Urinary bladder (tissue), 4 donors: ENCODE data around the gene DBP. TPM values are rescaled to one million over a fixed set of nuclear protein-coding genes. Genes with fewer than 3 reads are reported as not detected.
"Not testable (repeated sequence)": the region's sequence is repeated elsewhere in the genome, so short reads cannot be mapped to it uniquely, and the experiment has no call there.

Experiments
- DNase-seq: peaks from one replicate; pipeline ENCODE4 v3.0.0-alpha.2; 2015; ENCODE audit errors: extremely low spot score
- H3K27ac ChIP-seq: one replicate; pipeline ENCODE4 v1.5.1; 2013; ENCODE audit warnings: low read depth, mild to moderate bottlenecking, moderate library complexity
- H3K36me3 ChIP-seq: one replicate; pipeline ENCODE4 v1.6.1; 2013; ENCODE audit warnings: mild to moderate bottlenecking, moderate library complexity; ENCODE audit not compliant: insufficient read depth
- H3K4me1 ChIP-seq: one replicate; pipeline ENCODE4 v1.6.1; 2013; ENCODE audit warnings: mild to moderate bottlenecking, moderate library complexity; ENCODE audit not compliant: insufficient read depth
- H3K4me3 ChIP-seq: one replicate; pipeline ENCODE4 v1.5.1; 2013; ENCODE audit warnings: low read depth, low read length
- WGBS: extraction: QIAGEN DNeasy Blood & Tissue Kit; methylation state at CpG from one replicate; pipeline ENCODE4 v1.1.7; 2013; 5-methylcytosine and 5-hydroxymethylcytosine counted together
- polyA plus RNA-seq: library from polyadenylated mRNA; stranded (reverse); fragments of 200-250 nt; gene quantifications from one replicate; pipeline ENCODE4 v1.2.3, GENCODE V29; 2013
- total RNA-seq: library from RNA; depleted of rRNA; stranded (reverse); fragments of >200 nt; gene quantifications from one replicate; pipeline ENCODE4 v1.2.3, GENCODE V29; 2014
- donor health status: healthy with polysubstance abuse.
- donor health status: healthy.

DBP gene
- total and polyA plus RNA-seq, 2 donors = 4.6 to 12.3 TPM

- no peak overlapping the region for H3K27ac ChIP-seq
- WGBS = 94% methylated on average over 6 of the region's 6 CpGs
- no peak for DNase-seq
- H3K36me3 ChIP-seq = no peaks in the 10 kb centered on the region
- H3K4me1 ChIP-seq = no peaks in the 10 kb centered on the region
- no peak overlapping the region for H3K4me3 ChIP-seq
Observed at GRCh38 chr19:48658483-48658882, 21.3 kb upstream of the DBP start.

GRCh38 chr19:48657828-48658227 lies 20.6 kb upstream of the DBP start:
- WGBS = 94% methylated on average over 5 of the region's 5 CpGs
- H3K4me3 ChIP-seq, H3K36me3 ChIP-seq, H3K4me1 ChIP-seq, DNase-seq, H3K27ac ChIP-seq: not testable (repeated sequence)

- Histone ChIP-seq H3K4me3 (no peak overlapping the region), H3K4me1 (no peaks in the 10 kb centered on the region), H3K36me3 (no peaks in the 10 kb centered on the region), H3K27ac (no peak overlapping the region)
- 40% methylated on average over 16 of the region's 16 CpGs for WGBS
- DNase-seq = no peak
Observed at GRCh38 chr19:48656840-48657474, 19.8 kb upstream of the DBP start.

- WGBS = 37% methylated on average over 11 of the region's 11 CpGs
- no peak overlapping the region for H3K27ac ChIP-seq
- H3K4me3 ChIP-seq = no peak overlapping the region
- no peaks in the 10 kb centered on the region for H3K4me1 ChIP-seq
- no peaks in the 10 kb centered on the region for H3K36me3 ChIP-seq
- no peak for DNase-seq
Observed at GRCh38 chr19:48654299-48655059, 17.3 kb upstream of the DBP start.

GRCh38 chr19:48651683-48652048 lies 14.5 kb upstream of the DBP start:
- H3K4me1 ChIP-seq = no peaks in the 10 kb centered on the region
- H3K36me3 ChIP-seq = no peaks in the 10 kb centered on the region
- 80% methylated on average over 5 of the region's 5 CpGs for WGBS
- H3K27ac ChIP-seq = no peak overlapping the region
- no peak for DNase-seq
- no peak overlapping the region for H3K4me3 ChIP-seq

- H3K27ac ChIP-seq = no peak overlapping the region
- H3K4me3 ChIP-seq = no peak overlapping the region
- no peaks in the 10 kb centered on the region for H3K4me1 ChIP-seq
- no peaks in the 10 kb centered on the region for H3K36me3 ChIP-seq
- DNase-seq = no peak
- WGBS = 91% methylated on average over 12 of the region's 12 CpGs
Observed at GRCh38 chr19:48650974-48651682, 13.9 kb upstream of the DBP start.

GRCh38 chr19:48648134-48648533 lies 11.0 kb upstream of the DBP start:
- H3K4me1 ChIP-seq = no peaks in the 10 kb centered on the region
- 73% methylated on average over 2 of the region's 2 CpGs for WGBS
- no peaks in the 10 kb centered on the region for H3K36me3 ChIP-seq
- no peak overlapping the region for H3K27ac ChIP-seq
- no peak overlapping the region for H3K4me3 ChIP-seq
- DNase-seq = no peak

GRCh38 chr19:48646722-48647216 lies 9.6 kb upstream of the DBP start:
- Histone ChIP-seq H3K27ac (no peak overlapping the region), H3K4me3 (peak overlapping the region; percentile 33), H3K4me1 (no peaks in the 10 kb centered on the region), H3K36me3 (no peaks in the 10 kb centered on the region)
- no peak for DNase-seq
- WGBS = 11% methylated on average over 8 of the region's 10 CpGs

GRCh38 chr19:48646001-48646721 lies 9.0 kb upstream of the DBP start, which contains the start of gene CA11:
TSS of gene CA11 (minus strand) at chr19:48646187. CDS start at chr19:48645632, 555 bp downstream.
- DNase-seq = no peak
- Histone ChIP-seq H3K27ac (peak within 1 kb of the TSS; percentile 64), H3K4me3 (peak within 1 kb of the TSS; percentile 33), H3K4me1 (no peaks in the 10 kb centered on the region), H3K36me3 (no peaks in the 10 kb centered on the region)
- WGBS = under 1% methylated on average over 33 of the region's 33 CpGs

GRCh38 chr19:48645620-48646000 lies 8.4 kb upstream of the DBP start:
- 2% methylated on average over 6 of the region's 6 CpGs for WGBS
- no peaks in the 10 kb centered on the region for H3K36me3 ChIP-seq
- H3K4me3 ChIP-seq = peak overlapping the region; percentile 33
- H3K27ac ChIP-seq = peak overlapping the region; percentile 64
- DNase-seq = no peak
- no peaks in the 10 kb centered on the region for H3K4me1 ChIP-seq

GRCh38 chr19:48644839-48645619 lies 7.8 kb upstream of the DBP start:
- DNase-seq = no peak
- no peaks in the 10 kb centered on the region for H3K36me3 ChIP-seq
- H3K27ac ChIP-seq = peak overlapping the region; percentile 64
- no peaks in the 10 kb centered on the region for H3K4me1 ChIP-seq
- WGBS = 4% methylated on average over 25 of the region's 25 CpGs
- peak overlapping the region; percentile 33 for H3K4me3 ChIP-seq

GRCh38 chr19:48644355-48644754 lies 7.2 kb upstream of the DBP start:
- H3K4me3 ChIP-seq = no peak overlapping the region
- no peaks in the 10 kb centered on the region for H3K36me3 ChIP-seq
- H3K27ac ChIP-seq = no peak overlapping the region
- no peak for DNase-seq
- WGBS = 70% methylated on average over 4 of the region's 4 CpGs
- H3K4me1 ChIP-seq = no peaks in the 10 kb centered on the region

- Histone ChIP-seq H3K36me3 (no peaks in the 10 kb centered on the region), H3K27ac (no peak overlapping the region), H3K4me3 (no peak overlapping the region), H3K4me1 (no peaks in the 10 kb centered on the region)
- WGBS = 92% methylated on average over 5 of the region's 5 CpGs
- DNase-seq = no peak
Observed at GRCh38 chr19:48642862-48643261, 5.7 kb upstream of the DBP start.
